ENCODE results near the gene HCAR2.
"Not testable (repeated sequence)": the region's sequence is repeated elsewhere in the genome, so short reads cannot be mapped to it uniquely, and the experiment has no call there.

The HCAR2 gene

DNA sequence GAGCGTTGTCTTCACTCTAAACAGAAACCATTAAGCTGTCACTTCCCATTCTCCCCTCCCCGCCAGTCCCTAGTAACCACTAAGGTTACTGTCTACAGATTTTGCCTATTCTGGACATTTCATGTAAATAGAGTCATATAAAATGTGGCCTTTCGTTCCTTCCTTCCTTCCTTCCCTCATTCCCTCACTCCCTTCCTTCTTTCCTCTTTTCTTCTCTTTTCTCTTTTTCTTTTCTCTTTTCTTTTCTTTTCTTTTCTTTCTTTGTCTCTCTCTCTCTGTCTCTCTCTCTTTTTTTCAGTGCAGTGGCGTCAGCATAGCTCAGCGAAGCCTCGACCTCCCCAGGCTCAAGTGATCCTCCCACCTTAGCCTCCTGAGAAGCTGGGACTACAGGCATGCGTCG, 37.8 kb downstream of the HCAR2 start:
- DNase-seq (ENCODE audit: low spot score) = no peak

DNA sequence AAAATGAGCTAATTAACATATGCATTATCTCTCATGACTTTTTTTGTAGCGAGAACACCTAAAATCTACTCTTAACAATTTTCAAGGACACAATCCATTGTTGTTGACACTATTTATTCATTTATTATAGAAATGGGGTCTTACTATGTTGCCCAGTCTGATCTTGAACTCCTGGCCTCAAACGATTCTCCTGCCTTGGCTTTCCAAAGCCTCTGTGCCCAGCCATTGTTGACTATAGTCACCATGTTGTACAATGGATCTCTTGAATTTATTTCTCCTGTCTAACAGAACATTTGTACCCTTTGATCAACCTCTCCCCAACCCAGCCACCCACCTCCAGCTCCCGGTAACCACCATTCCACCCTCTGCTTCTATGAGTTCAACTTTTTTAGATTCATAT, 41.2 kb downstream of the HCAR2 start:
- DNase-seq (ENCODE audit: low spot score) = no peak

DNA sequence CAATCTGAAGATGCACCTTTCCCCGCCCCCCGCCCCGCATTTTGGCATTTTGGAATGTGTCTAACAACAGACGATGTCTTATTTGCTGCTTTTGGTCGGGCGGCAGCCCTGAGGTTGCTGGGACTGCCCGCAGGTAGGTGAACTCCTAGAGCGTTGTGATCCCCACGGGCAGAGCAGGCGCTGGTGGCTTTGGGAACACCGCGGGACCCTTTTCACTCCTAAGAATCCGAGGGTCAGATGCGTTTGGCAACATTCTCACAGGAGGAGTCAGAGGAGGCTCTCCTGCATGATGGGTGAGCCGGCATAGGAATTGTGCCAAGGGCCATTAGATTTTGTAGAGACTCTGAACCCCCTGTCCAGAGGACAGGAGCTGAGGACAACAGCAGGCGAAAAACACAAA, 41.9 kb downstream of the HCAR2 start:
- DNase-seq (ENCODE audit: low spot score) = no peak

DNA sequence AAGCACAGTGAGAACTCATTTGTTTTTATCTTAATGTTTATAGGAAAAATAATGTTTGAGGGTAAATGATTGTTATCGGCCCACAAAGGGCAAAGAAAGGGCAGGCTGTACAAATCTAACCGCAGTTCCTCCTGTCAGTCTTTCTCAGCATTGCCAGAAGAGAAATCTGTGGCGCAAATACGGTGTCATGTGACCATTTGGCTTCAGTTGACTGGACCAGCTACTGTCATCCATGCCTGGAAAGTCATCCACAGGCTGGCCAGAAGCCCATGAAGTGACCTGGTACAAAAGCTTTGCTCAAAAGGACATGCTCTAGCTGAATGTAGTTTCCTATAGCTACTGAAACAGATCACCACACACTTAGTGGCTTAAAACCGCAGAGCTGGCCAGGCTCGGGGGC, 43.6 kb downstream of the HCAR2 start:
- DNase-seq (ENCODE audit: low spot score) = no peak

DNA sequence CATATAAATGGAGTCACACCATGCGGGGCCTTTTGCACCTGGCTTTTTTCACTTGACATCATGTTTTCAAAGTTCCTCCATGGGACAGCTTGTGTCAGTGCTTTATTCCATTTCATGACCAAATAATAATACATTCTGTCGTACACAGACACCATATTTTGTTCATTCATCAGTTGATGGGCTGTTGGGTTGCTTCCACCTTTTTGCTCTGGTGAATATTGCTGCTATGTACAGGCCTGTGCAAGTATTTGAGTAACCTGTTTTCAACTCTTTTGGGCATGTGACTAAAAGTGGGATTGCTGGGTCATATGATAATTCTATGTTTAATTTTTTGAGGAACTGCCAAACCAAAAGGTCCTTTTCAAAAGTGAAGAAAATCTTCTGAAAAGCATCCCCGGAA, 46.9 kb downstream of the HCAR2 start:
- no peak for DNase-seq (ENCODE audit: low spot score)

DNA sequence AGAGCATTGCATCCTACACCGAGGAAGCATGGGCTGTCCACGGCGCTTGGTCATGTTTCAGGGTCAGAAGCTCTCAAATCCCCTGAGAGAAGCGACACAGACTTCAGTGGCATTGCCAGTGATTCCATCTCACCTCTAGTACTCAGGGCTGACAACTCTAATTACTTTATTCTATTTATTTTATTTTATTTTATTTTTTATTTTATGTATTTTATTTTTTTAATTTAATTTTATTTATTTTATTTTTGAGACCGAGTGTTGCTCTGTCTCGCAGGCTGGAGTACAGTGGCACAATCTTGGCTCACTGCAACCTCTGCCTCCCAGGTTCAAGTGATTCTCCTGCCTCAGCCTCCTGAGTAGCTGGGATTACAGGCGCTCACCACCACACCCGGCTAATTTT, 49.9 kb downstream of the HCAR2 start:
- DNase-seq (ENCODE audit: low spot score) = not testable (repeated sequence)

DNA sequence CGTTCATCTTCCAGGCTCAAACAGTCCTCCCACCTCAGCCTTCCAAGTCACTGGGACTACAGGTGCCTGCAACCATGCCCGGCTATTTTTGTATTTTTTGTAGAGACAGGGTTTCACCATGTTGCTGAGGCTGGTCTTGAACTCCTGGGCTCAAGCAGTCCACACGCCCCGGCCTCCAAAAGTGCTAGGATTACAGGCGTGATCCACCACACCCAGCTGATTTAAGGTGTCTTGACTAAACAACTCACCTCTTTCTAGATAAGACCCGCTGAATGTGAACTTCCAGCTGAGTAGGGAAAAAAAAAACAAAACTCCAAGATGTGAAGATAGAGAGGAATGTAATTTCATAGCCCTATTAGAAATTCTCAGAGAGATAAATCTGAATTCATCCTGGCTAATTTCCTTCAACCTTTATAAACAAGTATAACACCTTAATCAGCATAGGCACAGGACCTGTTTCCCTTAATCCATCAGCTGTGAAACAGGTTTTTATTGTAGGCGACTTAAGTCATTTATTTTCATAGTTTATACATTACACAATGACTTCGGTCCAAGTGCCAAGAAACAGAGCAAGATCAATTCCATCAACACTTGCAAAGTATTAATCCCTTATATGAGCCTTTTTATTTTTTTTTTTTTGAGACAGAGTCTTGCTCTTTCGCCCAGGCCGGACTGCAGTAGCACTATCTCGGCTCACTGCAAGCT, 51.5 kb downstream of the HCAR2 start:
- DNase-seq (ENCODE audit: low spot score) = no peak
